HEK293 (cell line): Measurements from ENCODE around the gene ZNF536.

Experiments used
- CTCF ChIA-PET: fragments of 350-600 bp; formaldehyde crosslinking; extraction: SDS; loops from one replicate; lab custom pipeline; 2021; ENCODE audit warnings: antibody characterized with exemption; lab: Yijun Ruan, JAX
- POLR2A ChIA-PET: fragments of 300-600 bp; formaldehyde crosslinking; extraction: SDS; loops from one replicate; lab custom pipeline; 2020; ENCODE audit warnings: antibody characterized with exemption, inconsistent platforms; lab: Yijun Ruan, JAX
- H3K27ac ChIP-seq: fragments of 200-500 bp; sonication (Bioruptor generic); 2 replicates; pipeline ENCODE4 v1.5.1; 2014; ENCODE audit warnings: low read depth, low read length, control low read depth, inconsistent platforms; ENCODE audit errors: extremely low read depth
- H3K36me3 ChIP-seq, 2 experiments: fragments of 200-500 bp in 1 of 2; sonication (Bioruptor generic) in 1 of 2; 1 replicate in 1 of 2; 2 replicates in 1 of 2; pipeline ENCODE4 v1.5.1; 2014 to 2017; ENCODE audit warnings: inconsistent platforms in 2 of 2, low read length in 2 of 2; ENCODE audit not compliant: control insufficient read depth in 2 of 2, insufficient read depth in 1 of 2
- H3K4me1 ChIP-seq: fragments of 200-500 bp; sonication (Bioruptor generic); 2 replicates; pipeline ENCODE4 v1.5.1; 2014; ENCODE audit warnings: mild to moderate bottlenecking, low read length, inconsistent platforms; ENCODE audit not compliant: control insufficient read depth, insufficient read depth
- H3K4me3 ChIP-seq: 2 replicates; pipeline ENCODE4 v1.5.1; 2011; ENCODE audit warnings: low read depth, mild to moderate bottlenecking, control low read depth, low read length, moderate library complexity
- H3K9me3 ChIP-seq: fragments of 200-500 bp; sonication (Bioruptor generic); 2 replicates; pipeline ENCODE4 v1.5.1; 2014; ENCODE audit warnings: low read depth, low read length, inconsistent platforms; ENCODE audit not compliant: control insufficient read depth, insufficient read depth
- FEZF1 ChIP-seq: fragments of 450-650 bp; formaldehyde crosslinking; IDR thresholded peaks from 2 replicates; pipeline ENCODE4 v1.5.1; 2016; ENCODE audit warnings: missing biosample characterization, missing genetic modification characterization
- GLIS1 ChIP-seq: fragments of 450-650 bp; formaldehyde crosslinking; IDR thresholded peaks from 2 replicates; pipeline ENCODE4 v1.5.1; 2016; ENCODE audit warnings: missing biosample characterization, missing genetic modification characterization
- KLF10 ChIP-seq: fragments of 450-650 bp; IDR thresholded peaks from 2 replicates; pipeline ENCODE4 v1.5.1; 2018; ENCODE audit warnings: missing biosample characterization, mild to moderate bottlenecking, missing genetic modification characterization
- PRDM1 ChIP-seq: fragments of 450-650 bp; formaldehyde crosslinking; IDR thresholded peaks from 2 replicates; pipeline ENCODE4; 2016; ENCODE audit warnings: missing biosample characterization, missing genetic modification characterization
- SCRT1 ChIP-seq: fragments of 450-650 bp; formaldehyde crosslinking; IDR thresholded peaks from 2 replicates; pipeline ENCODE4 v1.5.1; 2016; ENCODE audit warnings: missing biosample characterization, missing genetic modification characterization, borderline replicate concordance
- TRIM28 ChIP-seq: IDR thresholded peaks from 2 replicates; pipeline ENCODE4 v1.6.1; 2011; ENCODE audit warnings: low read length, control low read depth, borderline replicate concordance
- ZBTB1 ChIP-seq: fragments of 450-650 bp; formaldehyde crosslinking; IDR thresholded peaks from 2 replicates; pipeline ENCODE4 v1.5.1; 2016; ENCODE audit warnings: missing biosample characterization, missing genetic modification characterization
- ZBTB17 ChIP-seq: fragments of 450-650 bp; formaldehyde crosslinking; IDR thresholded peaks from 2 replicates; pipeline ENCODE4 v1.5.1; 2016; ENCODE audit warnings: missing biosample characterization, missing genetic modification characterization
- ZNF2 ChIP-seq: fragments of 450-650 bp; formaldehyde crosslinking; IDR thresholded peaks from 2 replicates; pipeline ENCODE4 v1.5.1; 2016; ENCODE audit warnings: missing biosample characterization, missing genetic modification characterization
- ZNF202 ChIP-seq: fragments of 450-650 bp; formaldehyde crosslinking; IDR thresholded peaks from 2 replicates; pipeline ENCODE4 v1.5.1; 2016; ENCODE audit warnings: missing biosample characterization, missing genetic modification characterization, borderline replicate concordance
- ZNF211 ChIP-seq: fragments of 450-650 bp; formaldehyde crosslinking; IDR thresholded peaks from 2 replicates; pipeline ENCODE4 v1.5.1; 2016; ENCODE audit warnings: low read depth, missing biosample characterization, missing genetic modification characterization
- ZNF221 ChIP-seq: fragments of 450-650 bp; formaldehyde crosslinking; IDR thresholded peaks from 2 replicates; pipeline ENCODE4 v1.5.1; 2017; ENCODE audit warnings: missing biosample characterization, missing genetic modification characterization, borderline replicate concordance
- ZNF404 ChIP-seq: fragments of 450-650 bp; formaldehyde crosslinking; IDR thresholded peaks from 2 replicates; pipeline ENCODE4 v1.5.1; 2017; ENCODE audit warnings: missing biosample characterization, missing genetic modification characterization
- ZNF416 ChIP-seq: fragments of 450-650 bp; formaldehyde crosslinking; IDR thresholded peaks from 2 replicates; pipeline ENCODE4 v1.5.1; 2016; ENCODE audit warnings: missing biosample characterization, missing genetic modification characterization
- ZNF48 ChIP-seq: fragments of 450-650 bp; formaldehyde crosslinking; IDR thresholded peaks from 2 replicates; pipeline ENCODE4 v1.5.1; 2016; ENCODE audit warnings: missing biosample characterization, missing genetic modification characterization
- ZNF521 ChIP-seq: fragments of 450-650 bp; formaldehyde crosslinking; IDR thresholded peaks from 2 replicates; pipeline ENCODE4 v1.5.1; 2017; ENCODE audit warnings: missing biosample characterization, mild to moderate bottlenecking, missing genetic modification characterization
- ZNF529 ChIP-seq: fragments of 450-650 bp; formaldehyde crosslinking; IDR thresholded peaks from 2 replicates; pipeline ENCODE4 v1.5.1; 2017; ENCODE audit warnings: missing genetic modification characterization, missing biosample characterization; ENCODE audit not compliant: insufficient replicate concordance
- ZNF626 ChIP-seq: fragments of 450-650 bp; sonication (Bioruptor Pico); formaldehyde crosslinking; IDR thresholded peaks from 2 replicates; pipeline ENCODE4 v1.5.1; 2018; ENCODE audit warnings: missing biosample characterization, missing genetic modification characterization, inconsistent platforms
- ZNF701 ChIP-seq: fragments of 450-650 bp; formaldehyde crosslinking; IDR thresholded peaks from 2 replicates; pipeline ENCODE4 v1.5.1; 2016; ENCODE audit warnings: missing biosample characterization, missing genetic modification characterization
- ZNF76 ChIP-seq: fragments of 450-650 bp; formaldehyde crosslinking; IDR thresholded peaks from 2 replicates; pipeline ENCODE4; 2016; ENCODE audit warnings: low read depth, missing biosample characterization, missing genetic modification characterization, borderline replicate concordance
- TF ChIP-seq, protein P1 (sequence below): fragments of 450-650 bp; formaldehyde crosslinking; IDR thresholded peaks from 2 replicates; pipeline ENCODE4 v1.5.1; 2016; ENCODE audit warnings: missing biosample characterization, missing genetic modification characterization
- TF ChIP-seq, protein P2 (sequence below): fragments of 450-650 bp; formaldehyde crosslinking; IDR thresholded peaks from 2 replicates; pipeline ENCODE4 v1.5.1; 2016; ENCODE audit warnings: missing biosample characterization, missing genetic modification characterization
- TF ChIP-seq, protein P3 (sequence below): fragments of 450-650 bp; formaldehyde crosslinking; IDR thresholded peaks from 2 replicates; pipeline ENCODE4 v1.5.1; 2017; ENCODE audit warnings: missing biosample characterization, missing genetic modification characterization
- TF ChIP-seq, protein P4 (sequence below): fragments of 450-650 bp; formaldehyde crosslinking; IDR thresholded peaks from 2 replicates; pipeline ENCODE4 v1.5.1; 2016; ENCODE audit warnings: missing biosample characterization, missing genetic modification characterization
- TF ChIP-seq, protein P5 (sequence below): fragments of 450-650 bp; formaldehyde crosslinking; IDR thresholded peaks from 2 replicates; pipeline ENCODE4 v1.5.1; 2016; ENCODE audit warnings: missing biosample characterization, missing genetic modification characterization

The ZNF536 gene

DNA sequence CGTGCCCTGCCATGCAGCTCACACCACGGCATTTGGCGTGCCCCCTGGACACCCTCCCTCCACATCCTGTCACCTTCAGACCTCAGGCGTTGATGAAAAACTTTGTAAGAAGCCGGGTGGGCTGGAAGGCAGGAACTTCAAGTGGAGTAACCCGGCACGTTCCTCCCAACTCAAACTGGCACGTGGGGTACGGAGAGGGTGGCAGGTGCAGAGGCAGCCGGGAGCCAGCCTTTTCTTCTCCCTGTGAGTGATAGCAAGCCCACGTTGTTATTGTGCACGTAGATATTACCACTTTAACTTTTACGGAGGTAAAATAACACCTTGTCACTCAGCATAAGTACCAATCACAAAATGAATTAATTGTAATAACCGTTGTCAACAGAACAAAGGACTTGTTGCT lies 198.0 kb downstream of the ZNF536 start (continued):
- TF ChIP-seq ZNF221 (tag by site-specific recombination), result no peak
- TF ChIP-seq ZNF211, result no peak
- no peak for TF ChIP-seq SCRT1 (tag by site-specific recombination)
- no peak for TF ChIP-seq GLIS1
- TF ChIP-seq, protein P1, sequence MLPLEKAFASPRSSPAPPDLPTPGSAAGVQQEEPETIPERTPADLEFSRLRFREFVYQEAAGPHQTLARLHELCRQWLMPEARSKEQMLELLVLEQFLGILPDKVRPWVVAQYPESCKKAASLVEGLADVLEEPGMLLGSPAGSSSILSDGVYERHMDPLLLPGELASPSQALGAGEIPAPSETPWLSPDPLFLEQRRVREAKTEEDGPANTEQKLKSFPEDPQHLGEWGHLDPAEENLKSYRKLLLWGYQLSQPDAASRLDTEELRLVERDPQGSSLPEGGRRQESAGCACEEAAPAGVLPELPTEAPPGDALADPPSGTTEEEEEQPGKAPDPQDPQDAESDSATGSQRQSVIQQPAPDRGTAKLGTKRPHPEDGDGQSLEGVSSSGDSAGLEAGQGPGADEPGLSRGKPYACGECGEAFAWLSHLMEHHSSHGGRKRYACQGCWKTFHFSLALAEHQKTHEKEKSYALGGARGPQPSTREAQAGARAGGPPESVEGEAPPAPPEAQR (tag by site-specific recombination), result no peak
- no peak for TF ChIP-seq KLF10
- no peak for TF ChIP-seq ZNF529 (tag by site-specific recombination)

DNA sequence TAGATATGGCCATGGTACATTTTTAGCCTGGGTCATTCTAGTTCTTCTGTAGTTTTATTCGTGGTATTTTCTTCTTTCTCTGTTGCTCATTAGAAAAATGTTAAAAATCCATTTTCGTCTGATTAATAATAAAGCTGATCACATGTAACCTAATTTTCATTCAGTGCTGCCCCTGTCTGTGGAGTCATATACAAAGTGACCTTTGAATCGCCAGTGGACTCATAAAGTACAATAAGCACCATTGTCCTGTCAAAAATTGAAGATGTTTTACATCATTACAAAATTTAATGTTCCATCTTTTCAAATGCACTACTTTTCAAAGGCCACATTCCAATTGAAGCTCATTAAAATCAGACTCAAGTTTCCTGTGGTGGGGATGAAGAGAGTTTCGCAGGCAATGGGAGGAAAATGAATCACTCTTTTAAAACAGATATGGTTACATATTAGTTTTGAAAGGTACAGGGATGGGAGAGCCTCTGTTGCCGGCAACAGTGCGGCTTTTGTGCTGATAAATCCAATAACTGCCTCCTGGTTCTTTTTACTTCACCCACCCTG lies 205.4 kb downstream of the ZNF536 start:
- Histone ChIP-seq H3K4me3 (no peak overlapping the region), H3K9me3 (no peaks in the 10 kb centered on the region; the same call in none of the 2 replicates), H3K4me1 (peaks cover 2% of the 10 kb centered on the region; the same call in 1 of the 2 replicates), H3K36me3 (no peaks in the 10 kb centered on the region), H3K27ac (no peak overlapping the region)
- TF ChIP-seq ZNF202 (tag by site-specific recombination) (no peak), ZNF404 (no peak), ZBTB1 (tag by site-specific recombination) (no peak), ZNF48 (tag by site-specific recombination) (no peak), ZNF701 (tag by site-specific recombination) (no peak), ZNF521 (tag by site-specific recombination) (no peak)
- POLR2A ChIA-PET, result interaction anchor here (0.6 kb wide), 1 partner anchor 953 kb away, joined by 4 read pairs; no protein-coding TSS in a partner anchor
- CTCF ChIA-PET, result interaction anchor here (0.9 to 1.9 kb wide), 3 partner anchors 71 to 703 kb away, joined by 3 to 7 read pairs (median 4); no protein-coding TSS in a partner anchor

DNA sequence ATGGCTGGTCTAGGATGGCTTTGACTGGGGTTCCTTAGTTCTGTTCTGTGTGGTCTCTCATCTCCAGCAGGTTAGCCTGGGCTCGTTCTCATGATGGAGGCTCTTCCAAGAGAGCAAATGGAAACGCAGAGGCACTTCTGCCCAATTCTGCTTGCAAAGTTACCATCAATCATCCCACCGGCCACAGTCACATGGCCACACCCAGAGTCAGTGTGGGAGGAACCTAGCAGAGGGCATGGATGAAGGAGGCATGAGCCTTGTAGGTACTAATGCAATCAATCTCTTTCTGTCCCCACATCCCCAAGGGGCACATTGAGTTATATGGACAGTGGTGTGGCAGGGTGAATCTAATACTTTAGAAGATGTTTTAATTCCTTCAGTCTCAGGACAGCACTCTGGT lies 207.2 kb downstream of the ZNF536 start:
- ChIA-PET POLR2A (no interaction called here), CTCF (no interaction called here)
- H3K4me1 ChIP-seq, result peaks cover 2% of the 10 kb centered on the region; the same call in 1 of the 2 replicates
- no peaks in the 10 kb centered on the region for H3K36me3 ChIP-seq
- H3K4me3 ChIP-seq, result no peak overlapping the region
- TF ChIP-seq, protein P2, sequence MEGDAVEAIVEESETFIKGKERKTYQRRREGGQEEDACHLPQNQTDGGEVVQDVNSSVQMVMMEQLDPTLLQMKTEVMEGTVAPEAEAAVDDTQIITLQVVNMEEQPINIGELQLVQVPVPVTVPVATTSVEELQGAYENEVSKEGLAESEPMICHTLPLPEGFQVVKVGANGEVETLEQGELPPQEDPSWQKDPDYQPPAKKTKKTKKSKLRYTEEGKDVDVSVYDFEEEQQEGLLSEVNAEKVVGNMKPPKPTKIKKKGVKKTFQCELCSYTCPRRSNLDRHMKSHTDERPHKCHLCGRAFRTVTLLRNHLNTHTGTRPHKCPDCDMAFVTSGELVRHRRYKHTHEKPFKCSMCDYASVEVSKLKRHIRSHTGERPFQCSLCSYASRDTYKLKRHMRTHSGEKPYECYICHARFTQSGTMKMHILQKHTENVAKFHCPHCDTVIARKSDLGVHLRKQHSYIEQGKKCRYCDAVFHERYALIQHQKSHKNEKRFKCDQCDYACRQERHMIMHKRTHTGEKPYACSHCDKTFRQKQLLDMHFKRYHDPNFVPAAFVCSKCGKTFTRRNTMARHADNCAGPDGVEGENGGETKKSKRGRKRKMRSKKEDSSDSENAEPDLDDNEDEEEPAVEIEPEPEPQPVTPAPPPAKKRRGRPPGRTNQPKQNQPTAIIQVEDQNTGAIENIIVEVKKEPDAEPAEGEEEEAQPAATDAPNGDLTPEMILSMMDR (tag by site-specific recombination), result no peak
- TF ChIP-seq ZBTB17 (tag by site-specific recombination) (no peak), PRDM1 (tag by site-specific recombination) (no peak), ZNF626 (tag by site-specific recombination) (no peak), FEZF1 (tag by site-specific recombination) (no peak), ZNF76 (tag by site-specific recombination) (no peak), ZNF416 (tag by site-specific recombination) (no peak), ZNF2 (tag by site-specific recombination) (no peak), TRIM28 (no peak)
- TF ChIP-seq, protein P3, sequence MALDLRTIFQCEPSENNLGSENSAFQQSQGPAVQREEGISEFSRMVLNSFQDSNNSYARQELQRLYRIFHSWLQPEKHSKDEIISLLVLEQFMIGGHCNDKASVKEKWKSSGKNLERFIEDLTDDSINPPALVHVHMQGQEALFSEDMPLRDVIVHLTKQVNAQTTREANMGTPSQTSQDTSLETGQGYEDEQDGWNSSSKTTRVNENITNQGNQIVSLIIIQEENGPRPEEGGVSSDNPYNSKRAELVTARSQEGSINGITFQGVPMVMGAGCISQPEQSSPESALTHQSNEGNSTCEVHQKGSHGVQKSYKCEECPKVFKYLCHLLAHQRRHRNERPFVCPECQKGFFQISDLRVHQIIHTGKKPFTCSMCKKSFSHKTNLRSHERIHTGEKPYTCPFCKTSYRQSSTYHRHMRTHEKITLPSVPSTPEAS (tag by site-specific recombination), result no peak
- TF ChIP-seq, protein P4, sequence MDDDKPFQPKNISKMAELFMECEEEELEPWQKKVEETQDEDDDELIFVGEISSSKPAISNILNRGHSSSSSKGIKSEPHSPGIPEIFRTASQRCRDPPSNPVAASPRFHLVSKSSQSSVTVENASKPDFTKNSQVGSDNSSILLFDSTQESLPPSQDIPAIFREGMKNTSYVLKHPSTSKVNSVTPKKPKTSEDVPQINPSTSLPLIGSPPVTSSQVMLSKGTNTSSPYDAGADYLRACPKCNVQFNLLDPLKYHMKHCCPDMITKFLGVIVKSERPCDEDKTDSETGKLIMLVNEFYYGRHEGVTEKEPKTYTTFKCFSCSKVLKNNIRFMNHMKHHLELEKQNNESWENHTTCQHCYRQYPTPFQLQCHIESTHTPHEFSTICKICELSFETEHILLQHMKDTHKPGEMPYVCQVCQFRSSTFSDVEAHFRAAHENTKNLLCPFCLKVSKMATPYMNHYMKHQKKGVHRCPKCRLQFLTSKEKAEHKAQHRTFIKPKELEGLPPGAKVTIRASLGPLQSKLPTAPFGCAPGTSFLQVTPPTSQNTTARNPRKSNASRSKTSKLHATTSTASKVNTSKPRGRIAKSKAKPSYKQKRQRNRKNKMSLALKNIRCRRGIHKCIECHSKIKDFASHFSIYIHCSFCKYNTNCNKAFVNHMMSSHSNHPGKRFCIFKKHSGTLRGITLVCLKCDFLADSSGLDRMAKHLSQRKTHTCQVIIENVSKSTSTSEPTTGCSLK (tag by site-specific recombination), result no peak
- TF ChIP-seq, protein P5, sequence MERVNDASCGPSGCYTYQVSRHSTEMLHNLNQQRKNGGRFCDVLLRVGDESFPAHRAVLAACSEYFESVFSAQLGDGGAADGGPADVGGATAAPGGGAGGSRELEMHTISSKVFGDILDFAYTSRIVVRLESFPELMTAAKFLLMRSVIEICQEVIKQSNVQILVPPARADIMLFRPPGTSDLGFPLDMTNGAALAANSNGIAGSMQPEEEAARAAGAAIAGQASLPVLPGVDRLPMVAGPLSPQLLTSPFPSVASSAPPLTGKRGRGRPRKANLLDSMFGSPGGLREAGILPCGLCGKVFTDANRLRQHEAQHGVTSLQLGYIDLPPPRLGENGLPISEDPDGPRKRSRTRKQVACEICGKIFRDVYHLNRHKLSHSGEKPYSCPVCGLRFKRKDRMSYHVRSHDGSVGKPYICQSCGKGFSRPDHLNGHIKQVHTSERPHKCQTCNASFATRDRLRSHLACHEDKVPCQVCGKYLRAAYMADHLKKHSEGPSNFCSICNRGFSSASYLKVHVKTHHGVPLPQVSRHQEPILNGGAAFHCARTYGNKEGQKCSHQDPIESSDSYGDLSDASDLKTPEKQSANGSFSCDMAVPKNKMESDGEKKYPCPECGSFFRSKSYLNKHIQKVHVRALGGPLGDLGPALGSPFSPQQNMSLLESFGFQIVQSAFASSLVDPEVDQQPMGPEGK (tag by site-specific recombination), result no peak
- H3K9me3 ChIP-seq, result no peaks in the 10 kb centered on the region; the same call in none of the 2 replicates
- H3K27ac ChIP-seq, result no peak overlapping the region
